Activated naive CD8-positive, alpha-beta T cell treated with anti-CD3 and anti-CD28 coated beads, Interleukin-2, amount 50 U/mL, for 24 hours (primary cell): Measurements from ENCODE around the gene SMIM7.
"Not testable (repeated sequence)": the region's sequence is repeated elsewhere in the genome, so short reads cannot be mapped to it uniquely, and the experiment has no call there.

Source experiments
- ATAC-seq: fragments of 150-1000 bp; cut with Tn5 transposase; one replicate; pipeline ENCODE4 v1.10.0; 2021
- DNase-seq: peaks from one replicate; pipeline ENCODE4 v3.0.0; 2021
- H3K27ac Mint-ChIP-seq: one replicate; pipeline ENCODE4 v1.8.0; 2021; ENCODE audit warnings: mild to moderate bottlenecking, mixed read lengths
- H3K27me3 Mint-ChIP-seq: one replicate; pipeline ENCODE4 v1.8.0; 2021; ENCODE audit warnings: mixed read lengths
- H3K36me3 Mint-ChIP-seq: one replicate; pipeline ENCODE4 v1.8.0; 2021; ENCODE audit warnings: low read depth, mixed read lengths
- H3K4me1 Mint-ChIP-seq: one replicate; pipeline ENCODE4 v1.8.0; 2021; ENCODE audit warnings: mixed read lengths
- H3K4me3 Mint-ChIP-seq: one replicate; pipeline ENCODE4 v1.8.0; 2021; ENCODE audit warnings: mild to moderate bottlenecking, moderate library complexity, mixed read lengths
- H3K9me3 Mint-ChIP-seq: one replicate; pipeline ENCODE4 v1.8.0; 2021; ENCODE audit warnings: mixed read lengths

SMIM7 gene

DNA sequence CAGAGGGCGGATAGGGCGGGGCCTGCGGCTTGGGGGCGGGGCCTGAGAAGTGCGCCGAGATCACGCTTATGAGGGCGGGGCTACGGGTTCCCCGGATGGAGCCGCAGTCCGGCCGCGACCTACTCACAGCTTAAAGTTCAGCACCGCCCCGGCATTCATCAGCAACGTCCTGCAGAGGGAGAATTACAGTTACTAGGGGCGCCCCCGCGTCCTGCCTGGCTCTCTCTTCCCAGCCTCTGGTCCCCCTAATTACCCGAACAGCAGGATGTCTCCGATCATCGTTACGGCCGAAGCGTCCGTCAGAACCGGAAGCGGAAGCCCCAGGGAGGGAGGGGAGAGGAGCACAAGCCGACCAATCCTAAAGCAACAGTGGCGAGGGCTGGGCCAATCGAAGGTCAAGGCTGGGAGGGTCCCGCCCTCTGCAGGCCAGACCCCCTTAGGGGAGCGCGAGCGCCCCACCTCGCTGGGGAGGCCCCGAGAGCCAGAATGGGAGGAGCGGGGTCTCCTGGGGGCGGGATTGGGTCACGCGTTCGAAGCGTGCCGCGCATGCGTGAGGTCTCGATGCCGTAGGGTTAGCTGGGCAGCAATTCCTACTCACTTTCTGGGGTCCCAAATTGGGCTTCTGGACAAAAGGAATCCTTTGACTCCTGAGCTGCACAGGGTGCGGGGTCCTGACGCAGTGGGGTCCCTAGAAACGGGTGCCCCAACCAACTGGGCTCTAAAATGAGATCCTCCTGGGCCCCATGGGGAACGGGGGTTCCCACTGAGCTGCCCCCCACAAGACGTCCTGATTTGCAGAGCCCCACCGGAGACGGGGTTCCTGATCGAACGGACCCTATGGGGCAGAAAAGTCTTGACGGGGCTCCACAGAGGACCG is at the start of gene SMIM7:
SMIM7 (minus strand) TSS at position 313 of the 877 bp plus-strand sequence; CDS start at position 279, 34 bp downstream.
- Mint-ChIP-seq H3K4me3 (peak within 1 kb of the TSS; percentile 99), H3K36me3 (peaks cover 20% of the 10 kb centered on the region), H3K9me3 (no peaks in the 10 kb centered on the region), H3K27ac (peak within 1 kb of the TSS; percentile 99), H3K27me3 (peaks cover 8% of the 10 kb centered on the region), H3K4me1 (peaks cover 35% of the 10 kb centered on the region)
- ATAC-seq (peak; percentile 99), DNase-seq (peak; percentile 98)

DNA sequence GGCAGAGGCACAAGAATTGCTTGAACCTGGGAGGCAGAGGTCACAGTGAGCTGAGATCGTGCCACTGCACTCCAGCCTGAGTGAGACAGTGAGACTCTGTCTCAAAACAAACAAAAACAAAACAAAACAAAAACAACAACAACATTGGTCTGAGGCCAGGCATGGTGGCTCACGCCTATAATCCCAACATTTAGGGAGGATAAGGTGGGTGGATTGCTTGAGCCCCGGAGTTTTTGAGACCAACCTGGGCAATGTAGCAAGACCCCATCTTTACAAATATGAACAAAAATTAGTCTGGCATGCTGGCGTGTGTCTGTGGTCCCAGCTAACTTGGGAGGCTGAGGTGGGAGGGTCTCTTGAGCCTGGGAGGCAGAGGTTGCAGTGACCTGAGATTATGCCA is 43.7 kb upstream of the SMIM7 start:
- Mint-ChIP-seq H3K4me1 (no peaks in the 10 kb centered on the region), H3K27ac (no peak overlapping the region), H3K27me3 (no peaks in the 10 kb centered on the region), H3K9me3 (no peaks in the 10 kb centered on the region), H3K4me3 (no peak overlapping the region), H3K36me3 (no peaks in the 10 kb centered on the region)
- DNase-seq (no peak), ATAC-seq (no peak)

DNA sequence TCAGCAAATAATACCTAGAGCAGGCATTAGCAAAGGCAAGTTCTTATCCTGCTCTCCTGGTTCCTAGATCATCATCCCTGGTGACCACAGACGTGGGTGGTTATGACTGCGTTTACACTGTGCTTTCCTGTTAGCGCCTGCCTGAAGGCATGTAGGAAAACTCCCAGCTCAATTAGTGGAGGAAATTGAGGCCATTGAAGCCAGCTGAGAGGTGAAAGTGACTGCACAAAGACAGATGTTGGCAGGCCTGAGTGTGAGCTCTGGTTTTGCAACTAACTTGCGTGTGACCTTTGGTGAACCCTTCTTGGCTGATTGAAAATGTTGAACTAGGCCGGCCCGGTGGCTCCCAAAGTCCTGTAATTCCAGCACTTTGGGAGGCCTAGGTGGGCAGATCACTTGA is 42.2 kb upstream of the SMIM7 start:
- ATAC-seq: no peak

DNA sequence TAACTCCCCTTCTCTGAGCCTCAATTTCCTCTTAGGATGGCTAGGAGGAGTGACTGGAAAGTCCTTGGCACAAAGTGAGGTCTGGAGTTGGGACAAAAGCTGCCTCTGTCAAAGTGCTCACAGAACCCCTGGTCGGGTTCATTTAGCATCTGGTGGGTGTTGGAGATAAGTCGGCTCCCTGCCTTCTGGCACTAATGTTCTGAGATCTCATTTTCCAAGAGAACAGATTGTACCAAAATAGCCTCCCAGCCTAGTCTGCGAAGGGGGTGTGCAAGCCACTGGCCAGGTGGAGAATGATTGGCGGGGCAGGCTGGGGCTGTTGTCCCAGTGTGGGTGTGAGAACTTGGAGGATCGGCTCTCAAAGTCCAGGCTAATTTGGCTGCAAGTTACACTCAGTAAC is 39.0 kb upstream of the SMIM7 start:
- no peaks in the 10 kb centered on the region for H3K9me3 Mint-ChIP-seq

More for the DNA sequence above, 42.2 kb upstream of the SMIM7 start:
- Mint-ChIP-seq H3K4me1 (no peaks in the 10 kb centered on the region), H3K9me3 (no peaks in the 10 kb centered on the region), H3K36me3 (no peaks in the 10 kb centered on the region), H3K27me3 (no peaks in the 10 kb centered on the region), H3K27ac (no peak overlapping the region), H3K4me3 (no peak overlapping the region)
- no peak for DNase-seq

DNA sequence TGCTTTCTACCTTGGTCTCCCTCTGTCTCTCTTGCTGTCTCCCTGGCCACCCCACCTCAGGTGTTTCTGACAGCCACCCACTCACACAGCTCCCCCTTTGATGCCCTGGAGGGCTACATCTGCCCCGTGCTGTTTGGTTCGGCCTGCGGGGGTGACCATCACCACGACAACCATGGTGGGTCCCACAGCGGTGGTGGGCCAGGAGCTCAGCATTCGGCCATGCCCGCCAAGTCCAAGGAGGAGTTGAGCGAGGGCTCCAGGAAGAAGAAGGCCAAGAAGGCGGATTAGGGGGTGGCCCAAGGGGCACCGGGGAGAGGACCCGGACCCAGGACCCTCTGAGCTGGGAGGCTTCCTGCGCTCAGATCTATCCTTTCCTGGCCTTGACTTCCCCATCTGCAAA is 28.1 kb upstream of the SMIM7 start:
- Mint-ChIP-seq H3K4me3 (no peak overlapping the region), H3K27me3 (no peaks in the 10 kb centered on the region), H3K9me3 (no peaks in the 10 kb centered on the region), H3K4me1 (no peaks in the 10 kb centered on the region), H3K36me3 (peaks cover 2% of the 10 kb centered on the region), H3K27ac (no peak overlapping the region)
- DNase-seq (no peak), ATAC-seq (no peak)

More for the DNA sequence above, 39.0 kb upstream of the SMIM7 start:
- no peaks in the 10 kb centered on the region for H3K27me3 Mint-ChIP-seq
- no peak overlapping the region for H3K27ac Mint-ChIP-seq
- no peaks in the 10 kb centered on the region for H3K36me3 Mint-ChIP-seq
- ATAC-seq: no peak
- DNase-seq: no peak
- H3K4me3 Mint-ChIP-seq: no peak overlapping the region
- no peaks in the 10 kb centered on the region for H3K4me1 Mint-ChIP-seq

DNA sequence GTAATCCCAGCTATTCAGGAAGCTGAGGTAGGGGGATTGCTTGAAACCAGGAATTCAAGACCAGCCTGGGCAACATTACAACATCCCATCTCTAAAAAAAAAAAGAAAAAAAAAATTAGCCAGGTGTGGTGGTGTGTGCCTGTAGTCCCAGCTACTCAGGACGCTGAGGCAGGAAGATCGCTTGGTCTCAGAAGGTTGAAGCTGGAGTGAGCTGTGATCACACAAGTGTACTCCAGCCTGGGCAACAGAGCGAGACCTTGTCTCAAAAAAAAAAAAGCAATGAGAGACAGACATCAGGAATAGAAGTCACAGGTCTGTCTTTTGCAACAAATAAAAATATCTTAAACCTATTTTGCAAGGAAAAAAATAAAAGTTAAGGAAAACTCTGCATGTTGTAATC is 24.3 kb upstream of the SMIM7 start:
- Mint-ChIP-seq H3K9me3 (peaks cover 7% of the 10 kb centered on the region), H3K36me3 (peaks cover 8% of the 10 kb centered on the region), H3K4me3 (no peak overlapping the region), H3K27ac (no peak overlapping the region), H3K4me1 (no peaks in the 10 kb centered on the region), H3K27me3 (no peaks in the 10 kb centered on the region)
- no peak for ATAC-seq
- no peak for DNase-seq

DNA sequence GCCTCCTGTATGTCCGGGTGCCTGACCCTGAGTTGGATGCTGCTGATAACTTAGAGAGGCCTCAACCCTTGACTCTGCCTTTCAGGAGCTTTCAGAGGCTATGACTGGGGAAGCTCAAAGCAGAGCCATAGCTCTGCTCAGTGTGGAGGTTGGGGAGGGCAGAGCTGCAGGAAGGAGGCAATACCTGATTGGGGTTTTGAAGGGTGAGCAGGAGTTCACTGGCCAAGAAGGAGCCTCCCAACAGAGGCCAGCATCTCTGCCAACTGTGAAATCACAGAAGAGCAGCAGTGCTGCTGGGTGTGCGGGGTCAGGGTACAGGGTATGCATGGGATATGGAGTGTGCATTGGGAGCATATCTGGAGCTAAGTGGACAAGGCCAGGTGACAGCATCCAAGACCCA is 22.6 kb upstream of the SMIM7 start:
- peaks cover 7% of the 10 kb centered on the region for H3K9me3 Mint-ChIP-seq
- no peak overlapping the region for H3K4me3 Mint-ChIP-seq
- H3K27ac Mint-ChIP-seq: no peak overlapping the region
- H3K36me3 Mint-ChIP-seq: peaks cover 8% of the 10 kb centered on the region
- ATAC-seq: no peak
- H3K27me3 Mint-ChIP-seq: no peaks in the 10 kb centered on the region
- no peaks in the 10 kb centered on the region for H3K4me1 Mint-ChIP-seq
- DNase-seq: no peak

DNA sequence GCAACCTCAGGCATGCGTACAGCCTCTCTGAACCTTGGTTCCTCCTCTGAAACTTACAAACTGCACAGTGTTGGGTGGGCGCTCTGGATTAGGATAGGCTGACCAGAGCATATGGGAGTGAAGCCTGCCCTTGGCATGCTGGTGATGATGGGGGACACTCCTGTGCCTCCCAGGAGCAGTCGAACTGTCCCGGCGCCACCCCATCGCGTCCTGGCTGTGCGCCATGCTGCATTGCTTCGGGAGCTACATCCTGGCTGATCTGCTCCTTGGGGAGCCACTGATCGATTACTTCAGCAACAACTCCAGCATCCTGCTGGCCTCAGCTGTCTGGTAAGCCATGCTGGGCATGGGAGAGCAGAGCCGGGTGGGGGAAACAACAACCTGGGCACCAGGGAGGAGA is 19.9 kb upstream of the SMIM7 start:
- peaks cover 8% of the 10 kb centered on the region for H3K36me3 Mint-ChIP-seq
- H3K9me3 Mint-ChIP-seq: peaks cover 7% of the 10 kb centered on the region
- H3K4me1 Mint-ChIP-seq: no peaks in the 10 kb centered on the region
- no peak overlapping the region for H3K27ac Mint-ChIP-seq
- no peaks in the 10 kb centered on the region for H3K27me3 Mint-ChIP-seq
- DNase-seq: no peak
- H3K4me3 Mint-ChIP-seq: no peak overlapping the region
- no peak for ATAC-seq

DNA sequence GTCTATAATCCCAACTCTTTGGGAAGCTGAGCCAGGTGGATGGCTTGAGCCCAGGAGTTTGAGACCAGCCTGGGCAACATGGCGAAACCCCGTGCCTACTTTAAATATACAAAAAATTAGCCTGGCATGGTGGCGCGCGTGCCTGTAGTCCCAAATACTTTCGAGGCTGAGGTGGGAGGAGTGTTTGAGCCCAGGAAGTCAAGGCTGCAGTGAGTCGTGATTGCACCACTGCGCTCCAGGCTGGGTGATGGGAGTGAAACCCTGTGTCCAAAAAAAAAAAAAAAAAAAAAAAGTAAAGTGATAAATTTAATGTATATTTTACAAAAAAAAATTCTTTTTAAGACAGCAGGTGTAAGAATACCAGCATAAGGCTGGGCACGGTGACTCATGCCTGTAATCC is 18.6 kb upstream of the SMIM7 start:
- ATAC-seq (no peak), DNase-seq (no peak)
- Mint-ChIP-seq H3K36me3 (peaks cover 8% of the 10 kb centered on the region), H3K4me3 (no peak overlapping the region), H3K4me1 (no peaks in the 10 kb centered on the region), H3K9me3 (peaks cover 7% of the 10 kb centered on the region), H3K27me3 (no peaks in the 10 kb centered on the region), H3K27ac (no peak overlapping the region)

DNA sequence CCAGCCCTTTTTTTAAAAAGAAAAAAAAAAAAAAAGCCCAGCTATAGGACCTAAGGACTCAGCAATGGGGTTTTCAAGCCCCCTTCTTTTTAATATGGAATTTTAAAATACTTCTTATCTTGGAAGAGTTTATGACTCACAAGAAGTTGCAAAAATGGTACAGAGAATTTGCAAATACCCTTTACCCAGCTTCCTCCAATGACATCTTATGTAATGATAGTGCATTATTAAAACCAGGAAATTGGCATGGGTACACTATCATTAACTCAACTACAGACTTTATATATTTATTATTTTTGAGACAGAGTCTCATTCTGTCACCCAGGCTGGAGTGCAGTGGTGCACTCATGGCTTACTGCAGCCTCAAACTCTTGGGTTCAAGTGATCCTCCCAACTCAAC is 17.1 kb upstream of the SMIM7 start:
- DNase-seq (no peak), ATAC-seq (no peak)
- peaks cover 8% of the 10 kb centered on the region for H3K36me3 Mint-ChIP-seq
- no peak overlapping the region for H3K27ac Mint-ChIP-seq
- H3K27me3 Mint-ChIP-seq: no peaks in the 10 kb centered on the region
- peaks cover 7% of the 10 kb centered on the region for H3K9me3 Mint-ChIP-seq
- no peaks in the 10 kb centered on the region for H3K4me1 Mint-ChIP-seq
- H3K4me3 Mint-ChIP-seq: no peak overlapping the region

DNA sequence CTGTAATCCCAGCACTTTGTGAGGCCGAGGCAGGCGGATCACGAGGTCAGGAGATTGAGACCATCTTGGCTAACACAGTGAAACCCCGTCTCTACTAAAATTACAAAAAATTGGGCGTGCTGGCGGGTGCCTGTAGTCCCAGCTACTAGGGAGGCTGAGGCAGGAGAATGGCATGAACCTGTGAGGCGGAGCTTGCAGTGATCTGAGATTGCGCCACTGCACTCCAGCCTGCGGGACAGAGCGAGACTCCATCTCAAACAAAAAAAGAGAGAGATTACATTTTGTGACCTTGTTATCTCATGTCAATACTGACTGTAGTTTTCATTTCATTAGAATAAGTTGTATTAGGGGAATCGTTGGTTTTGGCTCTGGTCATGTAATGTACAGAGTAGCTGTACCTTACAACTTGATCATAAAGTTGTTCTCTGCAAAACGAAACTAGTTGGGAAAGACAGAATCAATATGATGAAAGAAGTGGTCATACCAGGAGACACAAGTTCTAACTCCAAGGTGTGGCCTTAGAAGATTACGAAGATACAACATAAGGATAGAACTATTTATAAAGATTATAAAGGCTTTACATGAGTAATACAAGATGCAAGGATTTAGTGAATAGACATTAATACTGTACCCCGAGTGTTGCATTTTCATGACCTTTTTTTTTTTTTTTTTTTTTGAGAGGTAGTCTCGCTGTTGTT is 16.3 kb upstream of the SMIM7 start:
- Mint-ChIP-seq H3K36me3 (peaks cover 8% of the 10 kb centered on the region), H3K27ac (no peak overlapping the region), H3K27me3 (no peaks in the 10 kb centered on the region), H3K9me3 (peaks cover 2% of the 10 kb centered on the region), H3K4me1 (no peaks in the 10 kb centered on the region), H3K4me3 (no peak overlapping the region)
- ATAC-seq (no peak), DNase-seq (no peak)

DNA sequence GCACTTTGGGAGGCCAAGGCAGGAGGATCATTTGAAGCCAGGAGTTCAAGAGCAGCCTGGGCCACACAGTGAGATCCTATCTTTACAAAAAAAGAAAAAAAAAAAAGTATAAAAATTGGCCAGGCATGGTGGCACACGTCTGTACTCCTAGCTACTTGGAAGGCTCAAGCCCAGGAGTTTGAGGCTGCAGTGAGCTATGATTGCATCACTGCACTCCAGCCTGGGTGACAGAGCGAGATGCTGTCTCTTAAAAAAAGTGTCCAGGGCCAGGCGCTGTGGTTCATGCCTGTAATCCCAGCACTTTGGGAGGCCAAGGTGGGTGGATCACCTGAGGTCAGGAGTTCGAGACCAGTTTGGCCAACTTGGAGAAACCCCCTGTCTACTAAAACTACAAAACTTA is 13.9 kb upstream of the SMIM7 start:
- H3K4me1 Mint-ChIP-seq, H3K36me3 Mint-ChIP-seq, H3K27ac Mint-ChIP-seq: not testable (repeated sequence)

DNA sequence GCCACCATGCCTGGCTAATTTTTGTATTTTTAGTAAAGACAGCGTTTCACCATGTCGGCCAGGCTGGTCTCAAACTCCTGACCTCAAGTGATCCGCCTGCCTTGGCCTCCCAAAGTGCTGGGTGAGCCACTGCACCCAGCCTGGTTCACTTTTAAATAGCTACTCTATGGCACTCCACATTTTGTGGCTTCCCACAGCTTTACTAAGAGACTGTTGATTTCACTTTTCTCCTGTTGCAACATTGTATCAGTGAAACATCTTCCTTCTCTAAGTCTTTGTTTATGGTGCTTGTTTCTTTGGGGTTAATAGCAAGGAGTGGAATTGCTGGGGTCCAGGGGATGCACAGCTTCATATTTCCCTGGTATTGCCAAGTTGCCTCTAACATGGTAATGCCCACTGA is 13.3 kb upstream of the SMIM7 start:
- ATAC-seq (no peak), DNase-seq (no peak)
- H3K4me1 Mint-ChIP-seq: no peaks in the 10 kb centered on the region
- no peak overlapping the region for H3K4me3 Mint-ChIP-seq
- no peak overlapping the region for H3K27ac Mint-ChIP-seq
- H3K36me3 Mint-ChIP-seq: no peaks in the 10 kb centered on the region
- H3K27me3 Mint-ChIP-seq: no peaks in the 10 kb centered on the region
- H3K9me3 Mint-ChIP-seq: no peaks in the 10 kb centered on the region

More for the DNA sequence above, 13.9 kb upstream of the SMIM7 start:
- not testable (repeated sequence) for ATAC-seq, H3K4me3 Mint-ChIP-seq, DNase-seq, H3K9me3 Mint-ChIP-seq, H3K27me3 Mint-ChIP-seq

DNA sequence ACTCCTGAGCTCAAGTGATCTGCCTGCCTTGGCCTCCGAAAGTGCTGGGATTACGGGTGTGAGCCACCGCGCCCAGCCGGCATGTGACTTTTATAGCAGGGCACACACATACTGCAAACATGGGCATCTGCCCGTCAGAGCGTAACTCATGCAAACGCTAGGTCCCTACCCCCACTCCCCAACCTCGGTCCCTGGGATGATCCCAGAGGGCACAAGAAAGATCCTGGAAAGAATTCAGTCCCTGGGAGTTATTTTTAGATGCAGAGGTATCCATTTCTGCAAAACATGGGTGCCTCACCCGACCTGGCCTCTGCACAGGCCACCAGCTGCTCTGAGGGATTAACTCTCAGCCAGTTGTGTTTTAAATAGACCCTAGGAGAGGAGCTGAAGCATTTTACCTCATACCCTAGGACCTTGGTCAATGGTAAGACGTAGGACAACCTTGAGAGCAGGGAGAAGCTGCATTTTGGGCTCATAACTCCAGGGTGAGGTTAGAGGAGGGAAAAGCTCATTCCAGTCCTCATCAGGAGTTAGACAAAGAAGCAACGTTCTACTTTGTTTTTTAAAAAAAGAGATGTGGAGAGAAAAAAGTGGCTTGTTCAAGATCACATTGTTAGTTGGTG is 11.8 kb upstream of the SMIM7 start:
- no peak for DNase-seq
- no peak overlapping the region for H3K4me3 Mint-ChIP-seq
- H3K36me3 Mint-ChIP-seq: no peaks in the 10 kb centered on the region
- ATAC-seq: no peak
- no peaks in the 10 kb centered on the region for H3K27me3 Mint-ChIP-seq
- H3K4me1 Mint-ChIP-seq: no peaks in the 10 kb centered on the region
- no peaks in the 10 kb centered on the region for H3K9me3 Mint-ChIP-seq
- H3K27ac Mint-ChIP-seq: no peak overlapping the region

DNA sequence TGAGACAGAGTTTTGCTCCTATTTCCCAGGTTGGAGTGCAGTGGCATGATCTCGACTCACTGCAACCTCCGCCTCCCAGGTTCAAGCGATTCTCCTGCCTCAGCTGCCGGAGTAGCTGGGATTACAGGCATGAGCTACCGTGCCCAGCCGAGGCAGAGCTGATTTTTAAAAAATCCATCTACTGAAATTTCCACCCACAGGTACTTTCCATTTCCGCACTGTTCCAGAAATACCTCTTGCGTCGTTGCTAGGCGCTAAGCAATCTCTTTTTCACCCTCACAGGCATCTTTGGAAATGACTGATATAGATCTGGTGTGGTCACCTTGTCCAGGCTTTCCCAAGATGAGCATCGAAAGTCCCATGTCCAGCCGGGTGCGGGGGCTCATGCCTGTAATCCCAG is 10.3 kb upstream of the SMIM7 start:
- Mint-ChIP-seq H3K36me3 (no peaks in the 10 kb centered on the region), H3K4me1 (no peaks in the 10 kb centered on the region), H3K9me3 (no peaks in the 10 kb centered on the region), H3K4me3 (no peak overlapping the region), H3K27ac (no peak overlapping the region), H3K27me3 (no peaks in the 10 kb centered on the region)
- no peak for DNase-seq
- ATAC-seq: no peak
